ENCODE results near the gene CD38.
"Not testable (repeated sequence)": the region's sequence is repeated elsewhere in the genome, so short reads cannot be mapped to it uniquely, and the experiment has no call there.

The CD38 gene

GRCh38 chr4:15778289-15779241, at the start of gene CD38:
TSS of gene CD38 (plus strand) at chr4:15778328. CDS start at chr4:15778415, 87 bp downstream.
- DNase-seq = peak; percentile 65

- no peak for DNase-seq
Observed at GRCh38 chr4:15729910-15730533, 48.1 kb upstream of the CD38 start.

- not testable (repeated sequence) for DNase-seq
Observed at GRCh38 chr4:15733061-15733460, 45.1 kb upstream of the CD38 start.

- DNase-seq = no peak
Observed at GRCh38 chr4:15735536-15735935, 42.6 kb upstream of the CD38 start.

- no peak for DNase-seq
Observed at GRCh38 chr4:15736514-15737050, 41.5 kb upstream of the CD38 start.

GRCh38 chr4:15737255-15737654, 40.9 kb upstream of the CD38 start:
- no peak for DNase-seq

GRCh38 chr4:15738877-15739276, 39.3 kb upstream of the CD38 start:
- no peak for DNase-seq

- DNase-seq = no peak
Observed at GRCh38 chr4:15740764-15741404, 37.2 kb upstream of the CD38 start.

GRCh38 chr4:15742083-15742582, 36.0 kb upstream of the CD38 start:
- DNase-seq = no peak

- DNase-seq = no peak
Observed at GRCh38 chr4:15742637-15743036, 35.5 kb upstream of the CD38 start.

- no peak for DNase-seq
Observed at GRCh38 chr4:15744016-15744545, 34.0 kb upstream of the CD38 start.

GRCh38 chr4:15746110-15746509, 32.0 kb upstream of the CD38 start:
- DNase-seq = no peak

GRCh38 chr4:15749001-15749400, 29.1 kb upstream of the CD38 start:
- no peak for DNase-seq

- no peak for DNase-seq
Observed at GRCh38 chr4:15751153-15751552, 27.0 kb upstream of the CD38 start.

GRCh38 chr4:15753081-15753480, 25.0 kb upstream of the CD38 start:
- no peak for DNase-seq

GRCh38 chr4:15753786-15754185, 24.3 kb upstream of the CD38 start:
- DNase-seq = no peak

GRCh38 chr4:15754323-15754722, 23.8 kb upstream of the CD38 start:
- no peak for DNase-seq

GRCh38 chr4:15755321-15756155, 22.6 kb upstream of the CD38 start:
- no peak for DNase-seq

GRCh38 chr4:15756361-15756861, 21.7 kb upstream of the CD38 start:
- DNase-seq = no peak

GRCh38 chr4:15757054-15757453, 21.1 kb upstream of the CD38 start:
- DNase-seq = no peak

GRCh38 chr4:15758294-15758693, 19.8 kb upstream of the CD38 start:
- no peak for DNase-seq

- not testable (repeated sequence) for DNase-seq
Observed at GRCh38 chr4:15762460-15762859, 15.7 kb upstream of the CD38 start.

Measured in islet precursor cell (in vitro differentiated cells).